ENCODE measurements around the gene SMCO2. TPM values are rescaled to one million over a fixed set of nuclear protein-coding genes. Genes with fewer than 3 reads are reported as not detected.

SMCO2 gene
- total and polyA plus RNA-seq, 9 of the 15 experiments (the other 6 are each of a cell fraction or from before 2014, with no cell fraction given) = not detected

GRCh38 chr12:27521066-27521465 is 74.5 kb downstream of the SMCO2 start (continued):
- TF ChIP-seq NR2F6 (CRISPR knock-in tag; IDR thresholded peaks at IDR 0.05) (no peak), RBM14 (IDR thresholded peaks at IDR 0.05; ENCODE audit: borderline replicate concordance, insufficient read depth, low read depth, low read length) (no peak), MAFK (IDR thresholded peaks at IDR 0.05; ENCODE audit: low read length) (no peak), IRF1 (CRISPR knock-in tag; IDR thresholded peaks at IDR 0.05; ENCODE audit: borderline replicate concordance) (no peak), SIRT6 (IDR thresholded peaks at IDR 0.05; ENCODE audit: low read depth, low read length) (no peak), ZC3H11A (IDR thresholded peaks at IDR 0.05; ENCODE audit: low read depth, low read length) (no peak), RREB1 (CRISPR knock-in tag; IDR thresholded peaks at IDR 0.05) (peak; percentile 45; the same call in 1 of the 2 replicates), CLOCK (CRISPR knock-in tag; IDR thresholded peaks at IDR 0.05; ENCODE audit: borderline replicate concordance) (no peak), ZNF398 (CRISPR knock-in tag; IDR thresholded peaks at IDR 0.05) (no peak), CTBP1 (IDR thresholded peaks at IDR 0.05; ENCODE audit: borderline replicate concordance) (peak; percentile 94), HNRNPK (IDR thresholded peaks at IDR 0.05; ENCODE audit: low read depth, low read length, poor library complexity, severe bottlenecking) (no peak), ETV6 (IDR thresholded peaks at IDR 0.05; ENCODE audit: borderline replicate concordance in 1 of 2, low read depth in 2 of 2, low read length in 1 of 2) (no peak), ETV6 (CRISPR knock-in tag; IDR thresholded peaks at IDR 0.05; ENCODE audit: borderline replicate concordance) (no peak), HBP1 (CRISPR knock-in tag; IDR thresholded peaks at IDR 0.05) (no peak)

Measured in K562 (cell line).